ENCODE results near the gene AOPEP.

The AOPEP gene

GRCh38 chr9:94993160-94993820 lies 266.8 kb downstream of the AOPEP start:
- no peak for DNase-seq (ENCODE audit: low read depth in 2 of 2)

- no peak for DNase-seq (ENCODE audit: low read depth in 2 of 2)
Measured at GRCh38 chr9:94993821-94994165, 267.3 kb downstream of the AOPEP start.

GRCh38 chr9:94995048-94995693 lies 268.7 kb downstream of the AOPEP start:
- no peak for DNase-seq (ENCODE audit: low read depth in 2 of 2)

DNA sequence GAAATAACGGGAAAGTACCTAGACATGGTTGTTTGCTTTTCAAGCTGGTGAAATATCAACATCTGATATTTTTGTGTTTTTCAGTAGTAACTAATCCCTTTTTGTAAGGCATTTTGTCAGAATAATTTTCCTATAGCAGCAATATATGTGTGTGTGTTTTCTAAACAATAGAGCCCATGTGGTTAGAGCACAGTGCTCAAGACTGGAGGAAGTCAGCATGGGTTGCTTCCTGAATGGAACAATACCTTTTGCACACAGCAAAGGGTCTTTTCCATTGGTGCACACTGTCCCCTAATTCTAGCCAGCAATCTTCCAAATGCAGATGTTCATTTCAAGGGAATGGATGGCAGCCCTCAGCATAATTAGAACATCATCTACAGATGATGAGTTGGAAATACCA lies 270.1 kb downstream of the AOPEP start:
- no peak for DNase-seq (ENCODE audit: low read depth in 2 of 2)

DNA sequence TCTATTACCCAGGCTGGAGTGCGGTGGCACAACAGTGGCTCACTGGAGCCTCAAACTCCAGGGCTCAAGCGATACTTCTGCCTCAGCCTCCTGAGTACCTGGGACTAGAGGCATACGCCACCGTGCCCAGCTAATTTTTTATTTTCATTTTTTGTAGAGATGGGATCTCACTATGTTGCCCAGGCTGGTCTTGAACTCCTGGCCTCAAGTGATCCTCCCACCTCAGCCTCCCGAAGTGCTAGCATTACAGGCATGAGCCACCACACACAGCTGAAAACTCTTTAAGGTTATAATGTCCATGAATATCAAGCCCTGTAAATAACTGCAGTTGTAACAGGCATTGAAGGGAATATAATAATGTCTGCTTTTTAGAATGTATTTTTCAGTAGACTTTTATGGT lies 271.2 kb downstream of the AOPEP start:
- DNase-seq (ENCODE audit: low read depth in 2 of 2) = no peak

DNA sequence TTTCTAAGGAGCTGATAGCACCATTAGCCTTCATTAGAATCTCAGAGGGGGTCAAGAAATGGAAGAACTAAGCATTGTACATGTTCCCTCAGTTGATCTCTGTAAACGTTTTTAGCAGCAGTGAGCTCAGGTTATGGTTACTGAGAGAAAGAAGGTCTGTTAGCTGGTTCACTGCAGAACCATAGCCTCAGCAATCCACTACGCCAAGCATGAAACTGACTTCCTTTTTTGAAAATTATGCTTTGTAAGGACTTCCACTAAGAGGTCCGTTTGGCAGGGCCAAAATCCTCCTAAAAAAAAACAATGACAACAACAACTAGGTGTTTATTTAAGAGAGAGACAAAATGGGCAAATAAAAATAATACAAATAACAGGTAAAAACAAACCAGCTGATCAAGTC lies 273.3 kb downstream of the AOPEP start:
- DNase-seq (ENCODE audit: low read depth in 2 of 2) = no peak

GRCh38 chr9:95000821-95001220 lies 274.3 kb downstream of the AOPEP start:
- no peak for DNase-seq (ENCODE audit: low read depth in 2 of 2)

GRCh38 chr9:95001720-95002119 lies 275.2 kb downstream of the AOPEP start:
- DNase-seq (ENCODE audit: low read depth in 2 of 2) = no peak

- DNase-seq (ENCODE audit: low read depth in 2 of 2) = no peak
Measured at GRCh38 chr9:95003689-95004410, 277.4 kb downstream of the AOPEP start.

- no peak for DNase-seq (ENCODE audit: low read depth in 2 of 2)
Measured at GRCh38 chr9:95004411-95005277, 278.1 kb downstream of the AOPEP start.

DNA sequence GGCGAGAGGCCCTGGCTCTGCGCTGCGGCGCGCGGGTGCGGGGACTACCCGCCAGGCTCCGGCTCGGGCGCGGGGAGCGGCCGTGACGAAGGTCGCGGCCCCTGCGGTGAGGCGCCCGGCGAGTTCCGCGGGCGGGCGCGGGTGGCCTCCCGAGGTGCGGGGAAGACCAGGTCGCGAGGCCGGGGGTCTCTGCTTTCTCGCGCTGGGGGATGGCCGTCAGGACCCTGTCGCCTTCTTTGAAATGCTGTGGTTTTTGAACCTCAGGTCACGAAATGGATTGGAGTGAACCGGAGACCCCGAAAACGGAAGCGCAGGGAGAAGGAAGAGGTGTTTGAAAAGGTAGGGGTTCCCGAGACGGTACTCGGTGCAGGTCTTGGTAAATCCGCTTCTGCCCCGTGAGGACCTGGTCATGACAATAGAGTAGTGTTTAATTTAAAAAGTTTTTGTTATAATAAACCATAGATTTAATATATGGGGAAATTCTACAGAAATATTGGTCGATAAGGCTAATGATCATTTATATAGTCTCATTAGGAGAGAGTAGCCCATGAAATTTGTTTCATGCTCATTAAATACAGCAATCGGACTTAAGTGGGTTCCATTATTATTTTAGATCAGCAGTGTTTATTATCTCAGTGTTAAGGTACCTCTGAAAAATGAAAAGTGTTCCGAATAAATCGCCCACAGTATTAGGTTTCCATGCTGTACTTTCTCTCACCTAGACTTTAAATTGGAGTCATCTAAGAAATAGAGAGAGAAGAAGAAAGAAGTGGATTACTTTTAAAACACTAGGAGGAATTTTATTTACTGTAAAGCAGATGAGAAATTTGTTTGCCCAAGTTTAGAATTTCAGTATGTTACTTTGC lies 279.0 kb downstream of the AOPEP start:
- DNase-seq (ENCODE audit: low read depth in 2 of 2) = no peak

DNA sequence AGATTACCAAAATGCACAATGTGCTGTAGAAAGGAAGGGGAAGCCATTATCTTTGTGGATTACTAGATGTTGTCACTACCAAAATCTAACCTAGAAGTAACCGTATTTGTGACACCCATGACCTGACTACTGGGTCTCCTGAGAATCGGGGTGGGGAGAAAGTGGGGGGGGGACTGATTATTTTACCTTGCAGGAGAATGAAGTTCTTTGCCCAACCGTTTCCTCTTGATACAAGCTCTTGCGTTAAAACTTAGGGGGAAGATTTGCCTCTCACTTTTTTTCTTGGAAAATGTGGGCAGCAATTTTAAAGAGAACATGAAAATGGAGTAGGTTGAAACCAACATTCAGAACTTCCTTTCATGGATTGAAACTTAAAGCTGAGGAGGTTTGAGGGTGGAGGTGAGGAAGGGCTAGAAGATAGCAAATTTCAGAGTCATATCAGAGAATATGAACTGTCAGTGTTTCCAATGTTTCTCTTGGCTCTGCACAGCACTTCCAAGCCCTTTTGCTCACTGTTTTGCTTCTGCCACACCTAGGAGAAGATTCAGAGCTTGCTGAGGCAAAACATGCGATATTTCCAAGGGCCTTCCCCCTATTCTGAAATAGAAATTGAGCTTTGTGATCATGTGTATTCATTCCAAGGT lies 280.8 kb downstream of the AOPEP start:
- no peak for DNase-seq (ENCODE audit: low read depth in 2 of 2)

DNA sequence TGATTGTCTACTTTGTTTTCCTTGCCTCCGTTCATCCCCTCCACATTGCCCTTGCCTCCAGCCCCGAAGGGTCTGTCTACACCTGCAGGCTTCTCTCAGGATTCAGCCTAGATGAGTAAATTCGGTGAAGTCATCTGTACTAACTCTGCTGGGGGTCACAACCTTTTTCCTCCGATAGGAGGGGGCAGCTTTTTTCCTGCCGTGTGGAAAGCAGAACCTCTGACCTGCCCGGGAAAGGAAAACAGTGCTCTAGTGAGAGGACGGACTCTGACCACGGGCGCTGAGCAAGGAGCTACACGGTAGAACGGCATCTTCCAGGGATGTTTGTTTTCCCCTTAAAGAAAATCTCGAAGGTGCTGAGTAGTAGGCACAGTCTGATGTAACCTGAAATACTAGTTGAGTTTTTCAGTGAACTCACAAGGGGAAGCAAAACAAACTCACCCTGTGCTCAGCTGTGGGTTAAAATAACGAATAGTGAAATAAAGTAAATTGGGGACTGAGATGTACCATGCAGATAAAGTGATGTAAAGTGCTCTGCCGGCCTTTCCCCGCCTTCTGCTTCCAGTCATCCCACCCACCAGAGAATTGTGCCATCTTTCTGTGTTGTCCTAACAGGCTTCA lies 281.8 kb downstream of the AOPEP start:
- DNase-seq (ENCODE audit: low read depth in 2 of 2) = no peak

DNA sequence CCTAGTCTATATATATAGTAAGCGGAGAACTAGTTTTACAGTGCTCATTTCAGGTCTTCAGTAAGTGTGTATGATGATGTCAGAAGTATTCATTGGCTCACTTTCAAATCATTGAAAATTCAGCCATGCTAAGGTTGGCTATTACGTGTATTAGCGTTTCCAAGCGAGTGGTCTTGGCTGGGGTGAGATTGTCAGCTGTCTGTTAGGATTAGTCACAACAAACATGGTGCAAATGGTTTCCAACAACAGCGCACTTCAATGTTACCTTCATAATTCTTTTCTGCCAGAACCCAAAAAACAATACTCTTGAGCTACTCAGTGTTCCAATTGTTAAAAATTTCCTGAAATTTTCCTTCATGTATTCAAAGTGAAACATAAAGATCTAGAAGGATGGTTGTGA lies 283.0 kb downstream of the AOPEP start:
- DNase-seq (ENCODE audit: low read depth in 2 of 2) = no peak

DNA sequence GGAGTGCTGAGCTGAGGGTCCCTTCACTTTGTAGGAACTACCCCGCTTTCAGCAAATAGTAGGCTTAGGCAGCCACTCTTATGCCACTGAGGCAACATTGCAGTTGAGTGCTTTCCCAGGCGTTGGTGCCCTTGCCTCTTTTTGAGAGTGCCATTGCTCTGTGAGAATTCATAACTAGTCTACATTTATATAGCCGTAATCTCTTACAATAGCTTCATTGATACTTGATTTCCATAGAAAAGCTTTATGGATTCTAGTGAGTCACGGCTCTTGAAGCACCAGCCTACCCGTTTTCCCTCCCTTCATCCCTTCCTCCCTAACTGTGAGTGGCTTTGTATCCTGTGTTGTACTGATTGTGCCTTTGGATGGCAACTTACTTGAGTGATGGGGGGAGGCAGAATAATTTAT lies 283.9 kb downstream of the AOPEP start:
- no peak for DNase-seq (ENCODE audit: low read depth in 2 of 2)

GRCh38 chr9:95012035-95012708 lies 285.7 kb downstream of the AOPEP start:
- no peak for DNase-seq (ENCODE audit: low read depth in 2 of 2)

DNA sequence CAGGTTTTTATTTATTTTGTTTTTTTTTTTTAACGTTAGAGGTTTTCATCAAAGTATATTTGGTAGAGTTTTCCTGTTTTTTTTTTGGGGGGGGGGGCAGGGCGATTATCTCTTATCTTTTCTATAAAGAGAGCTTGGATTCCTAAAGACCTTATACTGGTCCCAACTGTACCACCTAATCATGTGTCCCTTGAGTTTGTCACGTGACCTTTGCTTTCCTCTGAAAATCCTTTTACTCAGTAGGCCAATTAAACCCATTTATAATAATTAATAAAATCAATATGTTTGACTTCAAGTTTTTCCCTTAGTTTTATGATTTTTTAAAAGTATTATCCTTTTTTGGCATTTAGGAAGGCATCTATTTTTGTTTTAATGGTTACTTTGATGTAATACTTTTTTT lies 286.4 kb downstream of the AOPEP start:
- no peak for DNase-seq (ENCODE audit: low read depth in 2 of 2)

- no peak for DNase-seq (ENCODE audit: low read depth in 2 of 2)
Measured at GRCh38 chr9:95014917-95015316, 288.4 kb downstream of the AOPEP start.

DNA sequence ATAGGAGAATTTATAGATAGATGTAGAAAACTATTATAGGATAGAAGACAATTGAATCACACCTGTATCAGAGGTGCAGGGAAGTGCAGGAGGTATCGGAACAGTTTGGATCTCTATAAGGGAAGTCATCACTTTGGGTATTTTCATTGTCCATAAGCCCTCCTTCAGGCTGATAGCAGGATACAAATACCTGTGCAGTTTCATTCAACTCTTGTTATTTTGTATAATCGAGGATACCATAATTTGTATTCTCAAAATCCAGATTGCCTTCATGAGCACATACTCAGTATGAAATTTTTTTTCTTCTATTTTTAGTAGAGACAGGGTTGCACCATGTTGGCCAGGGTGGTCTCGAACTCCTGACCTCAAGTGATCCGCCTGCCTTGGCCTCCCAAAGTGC lies 289.1 kb downstream of the AOPEP start:
- no peak for DNase-seq (ENCODE audit: low read depth in 2 of 2)

- DNase-seq (ENCODE audit: low read depth in 2 of 2) = no peak
Measured at GRCh38 chr9:95017062-95017461, 290.6 kb downstream of the AOPEP start.

Measured in stimulated activated CD4-positive, alpha-beta T cell treated with anti-CD3 and anti-CD28 coated beads, Interleukin-1b, Interleukin-23, amount 100 ng/mL, for 1 hour (primary cell).